Right renal cortex interstitium (tissue), 3 donors: Measurements from ENCODE around the gene PYGO1. TPM values are rescaled to one million over a fixed set of nuclear protein-coding genes. Genes with fewer than 3 reads are reported as not detected.
"Not testable (repeated sequence)": the region's sequence is repeated elsewhere in the genome, so short reads cannot be mapped to it uniquely, and the experiment has no call there.

Source experiments
- DNase-seq, 3 donors: peaks; one replicate each; pipeline ENCODE4 v3.0.0-alpha.2; 2013; ENCODE audit warnings: low read depth in 3 of 3, low spot score in 2 of 3
- polyA plus RNA-seq, 3 donors: library from polyadenylated mRNA; unstranded; fragments of 120-200 nt; gene quantifications; one replicate each; pipeline ENCODE4 v1.2.1, GENCODE V29; 2013; ENCODE audit not compliant: insufficient read length in 3 of 3

PYGO1 gene
- polyA plus RNA-seq, 3 donors, result 14.8 to 16.5 (median 15.4) TPM

GRCh38 chr15:55513621-55514413 lies 74.3 kb downstream of the PYGO1 start:
- not testable (repeated sequence) for DNase-seq

- no peak for DNase-seq
These were observed 75.0 kb downstream of the PYGO1 start for GRCh38 chr15:55513152-55513551.

GRCh38 chr15:55507567-55507966 lies 80.6 kb downstream of the PYGO1 start:
- no peak for DNase-seq

GRCh38 chr15:55505407-55505806 lies 82.7 kb downstream of the PYGO1 start:
- not testable (repeated sequence) for DNase-seq

GRCh38 chr15:55499151-55499550 lies 89.0 kb downstream of the PYGO1 start:
- DNase-seq, result no peak

- peak; percentile 58 to 73 (median 72) for DNase-seq
These were observed 89.8 kb downstream of the PYGO1 start for GRCh38 chr15:55498109-55498938.

- no peak for DNase-seq
These were observed 91.4 kb downstream of the PYGO1 start for GRCh38 chr15:55496716-55497115.

- DNase-seq, result no peak
These were observed 93.2 kb downstream of the PYGO1 start for GRCh38 chr15:55494931-55495330.

GRCh38 chr15:55488952-55489600 lies 99.1 kb downstream of the PYGO1 start:
- DNase-seq, result not testable (repeated sequence)

Other genes starting within 250 kb of the PYGO1 start
- gene CCPG1, start 180.0 kb downstream of the PYGO1 start, polyA plus RNA-seq, result 10 to 100 TPM; 59.3 to 66.0 (median 59.5) TPM
- gene PIERCE2, start 179.8 kb downstream of the PYGO1 start, polyA plus RNA-seq, result 1 to 10 TPM; 6.3 to 8.1 (median 6.7) TPM
- gene DNAAF4, start 80.1 kb downstream of the PYGO1 start, polyA plus RNA-seq, result 10 to 100 TPM in 2 of 3 donors, 1 to 10 TPM in 1; 9.5 to 10.2 (median 10.2) TPM
- 10 to 100 TPM; 12.3 to 13.5 (median 12.7) TPM for gene PRTG, start 154.8 kb upstream of the PYGO1 start, polyA plus RNA-seq